HFF-Myc (cell line): ENCODE measurements around the gene CFAP46.
A peak's percentile ranks its signal among the peaks of the same experiment; 100 is the strongest.
"Not testable (repeated sequence)": the region's sequence is repeated elsewhere in the genome, so short reads cannot be mapped to it uniquely, and the experiment has no call there.

Source experiments
- DNase-seq: peaks from one replicate; pipeline ENCODE4 v3.0.0-alpha.2; 2011; ENCODE audit warnings: low read depth; ENCODE audit errors: extremely low read depth
- H3K4me3 ChIP-seq: replicated peaks from 2 replicates; pipeline ENCODE4 v1.5.1; 2011; ENCODE audit warnings: low read depth, mild to moderate bottlenecking, control low read depth, low read length
- TF ChIP-seq, protein P1 (sequence below): IDR thresholded peaks from 2 replicates; pipeline ENCODE4 v1.5.1; 2012; ENCODE audit warnings: mild to moderate bottlenecking, low read depth, low read length, control low read depth; ENCODE audit errors: missing control alignments

The CFAP46 gene

DNA sequence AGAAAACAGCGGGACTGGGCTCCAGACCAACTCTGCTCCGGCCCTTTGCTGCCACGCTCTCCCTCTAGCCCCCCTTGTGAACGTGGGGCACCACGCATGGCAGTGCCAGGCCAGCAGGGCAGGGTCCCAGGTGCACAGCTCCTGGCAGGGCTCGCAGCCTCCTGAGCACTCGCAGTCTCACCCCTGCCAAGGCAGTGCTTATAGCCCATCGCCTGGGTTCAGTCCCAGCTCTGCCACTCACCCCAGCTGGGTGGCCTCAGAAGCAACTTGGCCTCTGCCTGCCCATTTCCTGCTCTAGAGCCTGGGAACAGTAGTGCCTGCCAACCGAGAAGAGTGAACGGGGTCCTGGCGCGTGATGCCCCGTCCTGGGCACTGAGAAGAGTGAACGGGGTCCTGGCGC, 36.3 kb downstream of the CFAP46 start:
- no peak for DNase-seq
- TF ChIP-seq, protein P1, sequence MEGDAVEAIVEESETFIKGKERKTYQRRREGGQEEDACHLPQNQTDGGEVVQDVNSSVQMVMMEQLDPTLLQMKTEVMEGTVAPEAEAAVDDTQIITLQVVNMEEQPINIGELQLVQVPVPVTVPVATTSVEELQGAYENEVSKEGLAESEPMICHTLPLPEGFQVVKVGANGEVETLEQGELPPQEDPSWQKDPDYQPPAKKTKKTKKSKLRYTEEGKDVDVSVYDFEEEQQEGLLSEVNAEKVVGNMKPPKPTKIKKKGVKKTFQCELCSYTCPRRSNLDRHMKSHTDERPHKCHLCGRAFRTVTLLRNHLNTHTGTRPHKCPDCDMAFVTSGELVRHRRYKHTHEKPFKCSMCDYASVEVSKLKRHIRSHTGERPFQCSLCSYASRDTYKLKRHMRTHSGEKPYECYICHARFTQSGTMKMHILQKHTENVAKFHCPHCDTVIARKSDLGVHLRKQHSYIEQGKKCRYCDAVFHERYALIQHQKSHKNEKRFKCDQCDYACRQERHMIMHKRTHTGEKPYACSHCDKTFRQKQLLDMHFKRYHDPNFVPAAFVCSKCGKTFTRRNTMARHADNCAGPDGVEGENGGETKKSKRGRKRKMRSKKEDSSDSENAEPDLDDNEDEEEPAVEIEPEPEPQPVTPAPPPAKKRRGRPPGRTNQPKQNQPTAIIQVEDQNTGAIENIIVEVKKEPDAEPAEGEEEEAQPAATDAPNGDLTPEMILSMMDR, result no peak
- H3K4me3 ChIP-seq, result no peak overlapping the region

- no peak for DNase-seq
- TF ChIP-seq, protein P1, result no peak
Measured at GRCh38 chr10:132905661-132906060, 36.7 kb downstream of the CFAP46 start.

GRCh38 chr10:132904814-132905649, 37.3 kb downstream of the CFAP46 start:
- no peak for DNase-seq
- TF ChIP-seq, protein P1, result no peak

More at GRCh38 chr10:132905661-132906060, 36.7 kb downstream of the CFAP46 start:
- no peak overlapping the region for H3K4me3 ChIP-seq

DNA sequence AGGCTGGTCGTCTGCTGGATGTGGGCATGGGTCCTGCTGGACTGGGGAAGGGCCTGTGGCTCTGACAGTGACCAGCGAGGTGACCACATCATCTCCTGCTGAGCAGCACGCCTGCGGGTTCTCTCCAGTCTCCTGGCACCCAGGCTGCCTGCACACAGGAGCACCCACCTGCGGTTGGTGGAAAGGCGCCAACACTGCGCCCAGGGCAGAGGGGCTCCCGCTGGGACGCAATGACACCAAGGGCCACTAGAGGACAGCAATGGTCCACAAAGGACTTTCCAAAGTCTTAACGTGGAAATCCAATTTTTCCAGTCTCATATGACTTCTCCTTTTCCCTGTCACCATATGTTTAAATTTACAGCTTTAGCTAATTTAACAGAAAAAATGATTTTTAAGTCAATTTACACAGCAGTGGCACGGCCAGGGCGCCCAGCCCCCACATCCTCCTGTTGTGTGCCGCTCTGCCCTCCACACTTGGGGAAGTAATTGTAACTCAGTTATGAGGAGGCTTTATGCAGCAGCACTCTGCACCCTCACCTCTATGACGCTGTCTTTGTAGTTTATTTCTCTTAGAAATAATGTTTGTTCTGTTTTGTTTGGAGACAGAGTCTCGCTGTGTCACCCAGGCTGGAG, 38.1 kb downstream of the CFAP46 start:
- no peak overlapping the region for H3K4me3 ChIP-seq
- TF ChIP-seq, protein P1, result peak; percentile 89
- peak; percentile 6 for DNase-seq

More at GRCh38 chr10:132904814-132905649, 37.3 kb downstream of the CFAP46 start:
- H3K4me3 ChIP-seq, result no peak overlapping the region

DNA sequence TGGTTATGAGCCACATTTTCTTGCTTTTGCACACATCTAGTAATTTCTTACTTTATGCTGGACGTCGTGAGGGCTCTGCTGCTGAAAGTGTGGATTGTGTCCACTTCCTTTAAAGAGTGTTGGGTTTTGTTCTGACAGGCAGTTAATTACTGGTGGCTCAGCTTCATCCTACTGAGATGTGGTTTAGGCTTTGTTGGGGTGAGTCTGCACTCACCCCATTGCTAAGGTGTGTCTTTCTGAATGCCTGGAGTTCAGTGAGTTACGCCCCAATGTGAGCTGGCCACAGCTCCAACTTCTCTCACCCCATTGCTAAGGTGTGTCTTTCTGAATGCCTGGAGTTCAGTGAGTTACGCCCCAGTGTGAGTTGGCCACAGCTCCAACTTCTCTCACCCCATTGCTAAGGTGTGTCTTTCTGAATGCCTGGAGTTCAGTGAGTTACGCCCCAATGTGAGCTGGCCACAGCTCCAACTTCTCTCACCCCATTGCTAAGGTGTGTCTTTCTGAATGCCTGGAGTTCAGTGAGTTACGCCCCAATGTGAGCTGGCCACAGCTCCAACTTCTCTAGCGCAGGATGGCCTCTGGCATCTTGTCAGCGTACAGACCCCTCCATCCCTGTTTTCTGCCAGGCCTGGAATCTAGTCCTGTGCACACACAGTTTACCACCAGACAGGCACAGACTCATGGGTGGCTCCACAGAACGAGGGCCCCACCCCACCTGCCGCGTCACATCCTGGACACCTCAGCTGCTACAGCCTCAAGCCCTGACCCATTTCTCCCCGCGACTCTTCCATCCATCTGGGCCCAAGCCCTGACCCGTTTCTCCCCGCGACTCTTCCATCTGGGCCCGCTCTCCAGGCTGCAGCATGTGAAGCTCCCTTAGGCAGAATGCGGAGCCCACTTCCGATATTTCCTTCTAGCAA, 39.5 kb downstream of the CFAP46 start:
- not testable (repeated sequence) for H3K4me3 ChIP-seq, DNase-seq

- no peak overlapping the region for H3K4me3 ChIP-seq
- TF ChIP-seq, protein P1, result no peak
- DNase-seq, result no peak
Measured at GRCh38 chr10:132901351-132901750, 41.0 kb downstream of the CFAP46 start.
